Right lobe of liver (tissue), 4 donors: ENCODE data around the gene ATAD3C.

Source experiments
- CTCF ChIP-seq, 4 donors: fragments of 200-600 bp in 3 of 4; fragments of 450-650 bp in 1 of 4; IDR thresholded peaks; one replicate each; pipeline versions ENCODE4 v1.5.1 to v1.8.0; 2016 to 2022; ENCODE audit warnings: antibody characterized with exemption in 4 of 4, mild to moderate bottlenecking in 2 of 4
- POLR2A ChIP-seq: fragments of 450-650 bp; IDR thresholded peaks from one replicate; pipeline ENCODE4 v1.6.1; 2017; ENCODE audit warnings: antibody characterized with exemption, mild to moderate bottlenecking
- donor health status: DM: no; HTN: no; CAD: no.
- donor health status: DM: no; HTN: no; CAD: no.
- donor health status: DM: no; HTN: yes; CAD: no.

GRCh38 chr1:1517973-1518620 is 68.6 kb downstream of the ATAD3C start:
- TF ChIP-seq CTCF (IDR thresholded peaks at IDR 0.05) (no peak), POLR2A (no peak)
